PC-9 (cell line): ENCODE measurements around the gene ODAD4.

ENCODE experiments used
- EZH2 ChIP-seq: fragments of 200-600 bp; sonication (generic); IDR thresholded peaks from 2 replicates; pipeline ENCODE4 v1.8.0; 2017; ENCODE audit warnings: antibody characterized with exemption, low read depth
- TF ChIP-seq, protein P1 (sequence below): fragments of 200-600 bp; sonication (generic); conservative IDR thresholded peaks from 2 replicates; pipeline ENCODE4 v1.6.1; 2017; ENCODE audit warnings: mixed run types, antibody characterized with exemption, mild to moderate bottlenecking, moderate library complexity

DNA sequence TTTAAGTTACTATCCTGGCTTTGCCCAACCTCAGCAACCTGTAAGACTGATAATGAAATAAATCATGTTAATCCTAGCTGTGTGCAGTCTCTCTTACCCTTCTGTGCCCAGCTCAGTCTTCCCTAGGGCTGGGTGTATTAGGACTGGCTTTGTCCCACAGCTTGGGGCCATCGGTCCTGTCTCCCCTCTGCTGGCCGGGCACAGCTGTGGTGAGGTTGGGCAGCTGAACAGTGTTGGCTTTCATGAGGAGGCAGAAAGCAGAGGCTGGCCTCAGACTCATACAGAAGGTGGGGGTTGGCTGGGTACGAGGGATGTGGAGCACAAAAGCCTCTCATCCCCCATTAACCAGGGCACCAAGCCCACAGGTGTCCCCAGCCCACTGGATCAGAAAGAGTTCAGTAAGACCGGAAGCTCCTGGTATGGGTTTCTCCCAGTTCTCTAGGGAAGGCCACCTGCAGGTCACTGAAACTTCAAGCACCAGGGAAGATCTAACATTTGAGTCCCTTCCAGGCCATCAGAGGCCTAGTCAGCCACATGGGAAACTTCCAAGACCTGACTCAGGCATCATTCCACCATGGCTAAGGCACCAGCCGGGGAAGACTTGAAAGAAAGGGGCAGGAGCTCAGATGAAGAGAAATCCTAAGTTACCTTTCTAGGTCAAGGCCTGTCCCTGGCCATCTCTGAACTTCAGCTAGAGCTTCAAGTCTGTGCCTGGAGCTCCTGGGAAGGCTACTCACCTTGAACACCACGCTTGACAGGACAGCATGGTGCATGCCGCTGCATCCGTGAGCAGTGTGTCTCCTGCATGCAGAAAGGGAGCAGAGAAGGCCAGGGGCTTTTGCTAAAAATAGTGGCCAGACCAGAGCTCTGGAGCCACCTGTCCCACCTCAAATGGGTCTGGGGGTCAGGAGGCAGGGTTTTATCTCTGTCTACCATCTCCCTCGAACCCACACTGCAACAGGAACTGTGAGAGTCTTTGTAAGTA, 45.0 kb downstream of the ODAD4 start:
- no peak for TF ChIP-seq EZH2
- TF ChIP-seq, protein P1, sequence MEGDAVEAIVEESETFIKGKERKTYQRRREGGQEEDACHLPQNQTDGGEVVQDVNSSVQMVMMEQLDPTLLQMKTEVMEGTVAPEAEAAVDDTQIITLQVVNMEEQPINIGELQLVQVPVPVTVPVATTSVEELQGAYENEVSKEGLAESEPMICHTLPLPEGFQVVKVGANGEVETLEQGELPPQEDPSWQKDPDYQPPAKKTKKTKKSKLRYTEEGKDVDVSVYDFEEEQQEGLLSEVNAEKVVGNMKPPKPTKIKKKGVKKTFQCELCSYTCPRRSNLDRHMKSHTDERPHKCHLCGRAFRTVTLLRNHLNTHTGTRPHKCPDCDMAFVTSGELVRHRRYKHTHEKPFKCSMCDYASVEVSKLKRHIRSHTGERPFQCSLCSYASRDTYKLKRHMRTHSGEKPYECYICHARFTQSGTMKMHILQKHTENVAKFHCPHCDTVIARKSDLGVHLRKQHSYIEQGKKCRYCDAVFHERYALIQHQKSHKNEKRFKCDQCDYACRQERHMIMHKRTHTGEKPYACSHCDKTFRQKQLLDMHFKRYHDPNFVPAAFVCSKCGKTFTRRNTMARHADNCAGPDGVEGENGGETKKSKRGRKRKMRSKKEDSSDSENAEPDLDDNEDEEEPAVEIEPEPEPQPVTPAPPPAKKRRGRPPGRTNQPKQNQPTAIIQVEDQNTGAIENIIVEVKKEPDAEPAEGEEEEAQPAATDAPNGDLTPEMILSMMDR = no peak
